Psoas muscle (tissue), 8 donors: ENCODE results near the gene CKS1B. TPM values are rescaled to one million over a fixed set of nuclear protein-coding genes. Genes with fewer than 3 reads are reported as not detected.

Experiments
- ATAC-seq, 4 donors: fragments of 200-7000 bp; cut with Tn5 transposase; one replicate each; pipeline ENCODE4 v1.9.1; 2020; ENCODE audit warnings: moderate library complexity in 3 of 4, mild to moderate bottlenecking in 2 of 4
- DNase-seq, 2 donors: peaks; one replicate each; pipeline ENCODE4 v3.0.0-alpha.2; 2020
- H3K27ac ChIP-seq: fragments of 200-600 bp; one replicate; pipeline ENCODE4 v1.8.0; 2022
- H3K27me3 ChIP-seq, 3 donors: fragments of 200-600 bp in 1 of 3; one replicate each; pipeline versions ENCODE4 v1.6.1 to v1.8.0; 2013 to 2022; ENCODE audit warnings: low read length in 2 of 3, mild to moderate bottlenecking in 2 of 3, moderate library complexity in 1 of 3; ENCODE audit not compliant: insufficient read depth in 3 of 3
- H3K36me3 ChIP-seq, 2 donors: fragments of 200-600 bp in 1 of 2; one replicate each; pipeline versions ENCODE4 v1.6.1 to v1.8.0; 2013 to 2022; ENCODE audit warnings: low read depth in 1 of 2, mild to moderate bottlenecking in 1 of 2, moderate library complexity in 1 of 2; ENCODE audit not compliant: insufficient read depth in 1 of 2
- H3K4me1 ChIP-seq: fragments of 200-600 bp; one replicate; pipeline ENCODE4 v1.8.0; 2022
- H3K4me3 ChIP-seq: fragments of 200-600 bp; one replicate; pipeline ENCODE4 v1.8.0; 2022; ENCODE audit warnings: mild to moderate bottlenecking
- H3K9me3 ChIP-seq: fragments of 200-600 bp; one replicate; pipeline ENCODE4 v1.8.0; 2022
- CTCF ChIP-seq: fragments of 200-600 bp; IDR thresholded peaks from one replicate; pipeline ENCODE4 v1.8.0; 2022; ENCODE audit warnings: antibody characterized with exemption
- WGBS, 3 donors: extraction: QIAGEN DNeasy Blood & Tissue Kit; methylation state at CpG; one replicate each; pipeline versions ENCODE4 v1.1.6 to v1.1.7; 2013; 5-methylcytosine and 5-hydroxymethylcytosine counted together
- intact Hi-C, 2 donors: fragments of 100-400 bp; cut with DNase I; formaldehyde crosslinking; loops; one replicate each; pipeline versions ENCODE4 v1.11.0 to v1.14.2; 2022
- polyA plus RNA-seq, 3 donors: library from polyadenylated mRNA; stranded (reverse); fragments of 200-250 nt; gene quantifications; one replicate each; pipeline ENCODE4 v1.2.3, GENCODE V29; 2013
- total RNA-seq, 4 donors: library from RNA; stranded (reverse); fragmentation: NEBNext Ultra II Directional in 2 of 4; extraction: Animal tissue kit (Norgen Biotek cat#: 25700) in 2 of 4; gene quantifications; one replicate each; pipeline versions ENCODE4 v1.2.1 to v1.2.4, GENCODE V29; 2021 to 2023
- donor health status: healthy with polysubstance abuse.
- donor health status: DM: no; HTN: no; CAD: no; lungs with moderate emphysema.
- donor health status: Bipolar disorder and iron deficiency.
- donor health status: healthy.
- donor health status: DM: yes; HTN: yes; CAD: no.
- donor health status: DM: no; HTN: no; CAD: no.
- donor health status: DM: no; HTN: no; CAD: no.
- donor health status: DM: yes; HTN: yes; CAD: no.

CKS1B gene
- total and polyA plus RNA-seq, 7 donors: 5.5 to 48.1 (median 12.1) TPM

DNA sequence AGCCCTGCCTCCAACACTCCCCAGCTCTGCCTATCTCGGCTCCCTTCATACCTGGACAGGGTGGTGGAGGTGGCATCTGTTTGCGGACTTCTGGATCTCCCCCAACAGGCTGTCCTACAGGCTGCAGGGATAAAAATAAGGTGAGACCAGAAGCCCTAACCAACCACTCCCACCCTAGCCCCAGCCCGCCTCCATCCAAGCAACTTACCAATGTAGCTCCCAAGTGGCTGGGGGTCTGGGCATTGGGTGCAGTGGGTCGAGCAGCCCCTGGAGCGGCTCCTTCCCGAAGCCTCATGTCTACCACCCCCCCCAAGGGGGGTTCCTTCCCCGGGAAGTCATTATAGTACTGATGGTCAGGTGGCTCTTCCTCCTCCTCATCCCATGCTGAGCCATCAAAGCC, 8.4 kb upstream of the CKS1B start:
- H3K4me3 ChIP-seq: no peak overlapping the region
- H3K27me3 ChIP-seq: no peaks in the 10 kb centered on the region
- WGBS, 3 donors: 82 to 88% (median 82%) methylated on average over 7 of the region's 7 CpGs
- no peak for ATAC-seq
- intact Hi-C loops: no loop called here
- H3K4me1 ChIP-seq: peaks cover 39% of the 10 kb centered on the region
- H3K36me3 ChIP-seq: peaks cover 0 to 66% of the 10 kb centered on the region in 2 donors
- no peak for DNase-seq
- H3K9me3 ChIP-seq: no peaks in the 10 kb centered on the region
- H3K27ac ChIP-seq: peak overlapping the region; percentile 60
- no peak for TF ChIP-seq CTCF

GRCh38 chr1:154967331-154967950, 7.0 kb upstream of the CKS1B start:
- Histone ChIP-seq H3K4me1 (peaks cover 49% of the 10 kb centered on the region), H3K9me3 (no peaks in the 10 kb centered on the region), H3K27me3 (no peaks in the 10 kb centered on the region), H3K36me3 (peaks cover 0 to 66% of the 10 kb centered on the region in 2 donors), H3K27ac (peak overlapping the region; percentile 60), H3K4me3 (peak overlapping the region; percentile 18)
- TF ChIP-seq CTCF: no peak
- DNase-seq (no peak), ATAC-seq (no peak)
- WGBS, 3 donors: 71 to 77% (median 73%) methylated on average over 5 of the region's 5 CpGs
- intact Hi-C loops: no loop called here

GRCh38 chr1:154968731-154969130, 5.8 kb upstream of the CKS1B start:
- no peak overlapping the region for H3K4me3 ChIP-seq
- H3K27me3 ChIP-seq: no peaks in the 10 kb centered on the region
- H3K36me3 ChIP-seq: peaks cover 0 to 56% of the 10 kb centered on the region in 2 donors
- H3K9me3 ChIP-seq: no peaks in the 10 kb centered on the region
- ATAC-seq (no peak), DNase-seq (no peak)
- peaks cover 50% of the 10 kb centered on the region for H3K4me1 ChIP-seq
- TF ChIP-seq CTCF: no peak
- intact Hi-C loops: no loop called here
- WGBS, 3 donors: 81 to 89% (median 87%) methylated on average over 3 of the region's 3 CpGs
- H3K27ac ChIP-seq: peak overlapping the region; percentile 99

GRCh38 chr1:154969246-154969645, 5.2 kb upstream of the CKS1B start:
- no peaks in the 10 kb centered on the region for H3K9me3 ChIP-seq
- DNase-seq (no peak), ATAC-seq (no peak)
- intact Hi-C loops: no loop called here
- peak overlapping the region; percentile 99 for H3K27ac ChIP-seq
- H3K4me3 ChIP-seq: peak overlapping the region; percentile 84
- H3K36me3 ChIP-seq: peaks cover 0 to 50% of the 10 kb centered on the region in 2 donors
- TF ChIP-seq CTCF: no peak
- peaks cover 50% of the 10 kb centered on the region for H3K4me1 ChIP-seq
- 52 to 61% (median 57%) methylated on average over 5 of the region's 5 CpGs for WGBS, 3 donors
- no peaks in the 10 kb centered on the region for H3K27me3 ChIP-seq
